Bronchus fibroblast of lung (primary cell): ENCODE measurements around the gene OVOL1. TPM values are rescaled to one million over a fixed set of nuclear protein-coding genes. Genes with fewer than 3 reads are reported as not detected.

ENCODE experiments used
- total RNA-seq: library from RNA; depleted of rRNA; stranded (reverse); fragments of >200 nt; gene quantifications from 2 replicates; pipeline ENCODE4 v1.2.3, GENCODE V29; 2015

Gene OVOL1
- total RNA-seq = not detected in 2 replicates

GRCh38 chr11:65786786-65787636 lies at the start of gene OVOL1:
Gene OVOL1, plus strand, starts transcription at chr11:65787063. Its CDS starts 311 bp downstream, at chr11:65787374.

GRCh38 chr11:65780770-65781151 lies 6.1 kb upstream of the OVOL1 start, which contains the start of gene AP5B1:
Gene AP5B1, minus strand, starts transcription at chr11:65780976. Its CDS starts 385 bp downstream, at chr11:65780591.

GRCh38 chr11:65833297-65834030 lies 46.6 kb downstream of the OVOL1 start, which contains the start of gene SNX32:
Gene SNX32, plus strand, starts transcription at chr11:65833963. Its CDS starts 103 bp downstream, at chr11:65834066.

Other genes with a start within 250 kb of the OVOL1 start
- 22.3 and 26.9 TPM in 2 replicates for gene LTBP3, start 228.7 kb upstream of the OVOL1 start, total RNA-seq
- 116 and 117 TPM in 2 replicates for gene ZNRD2, start 216.6 kb upstream of the OVOL1 start, total RNA-seq
- 59.0 and 62.4 TPM in 2 replicates for gene FAM89B, start 214.5 kb upstream of the OVOL1 start, total RNA-seq
- gene EHBP1L1, start 211.0 kb upstream of the OVOL1 start, total RNA-seq = 30.6 and 38.5 TPM in 2 replicates
- 0.15 TPM in 1 of 2 replicates, not detected in the other for gene KCNK7, start 191.3 kb upstream of the OVOL1 start, total RNA-seq
- gene MAP3K11, start 172.8 kb upstream of the OVOL1 start, total RNA-seq = 34.6 TPM in 2 replicates
- 34.0 and 39.2 TPM in 2 replicates for gene PCNX3, start 171.3 kb upstream of the OVOL1 start, total RNA-seq
- 40.2 and 40.4 TPM in 2 replicates for gene SIPA1, start 149.0 kb upstream of the OVOL1 start, total RNA-seq
- gene RELA, start 124.1 kb upstream of the OVOL1 start, total RNA-seq = 43.6 and 44.4 TPM in 2 replicates
- 41.0 and 43.7 TPM in 2 replicates for gene KAT5, start 74.8 kb upstream of the OVOL1 start, total RNA-seq
- 66.0 and 76.0 TPM in 2 replicates for gene RNASEH2C, start 66.3 kb upstream of the OVOL1 start, total RNA-seq
- gene AP5B1, start 6.1 kb upstream of the OVOL1 start, total RNA-seq = 4.9 and 5.5 TPM in 2 replicates
- 0.15 and 0.67 TPM in 2 replicates for gene SNX32, start 46.9 kb downstream of the OVOL1 start, total RNA-seq
- gene CFL1, start 71.1 kb downstream of the OVOL1 start, total RNA-seq = 2,022 and 2,183 TPM in 2 replicates
- 44.6 and 47.2 TPM in 2 replicates for gene MUS81, start 73.4 kb downstream of the OVOL1 start, total RNA-seq
- 86.2 and 96.8 TPM in 2 replicates for gene EFEMP2, start 85.7 kb downstream of the OVOL1 start, total RNA-seq
- gene CTSW, start 92.8 kb downstream of the OVOL1 start, total RNA-seq = 0.15 and 0.34 TPM in 2 replicates
- gene FIBP, start 101.4 kb downstream of the OVOL1 start, total RNA-seq = 228 and 231 TPM in 2 replicates
- 222 and 228 TPM in 2 replicates for gene CCDC85B, start 103.6 kb downstream of the OVOL1 start, total RNA-seq
- 108 and 111 TPM in 2 replicates for gene FOSL1, start 113.3 kb downstream of the OVOL1 start, total RNA-seq
- gene C11orf68, start 132.0 kb downstream of the OVOL1 start, total RNA-seq = 25.4 and 28.5 TPM in 2 replicates
- 419 and 440 TPM in 2 replicates for gene DRAP1, start 132.4 kb downstream of the OVOL1 start, total RNA-seq
- under 0.01 TPM in 1 of 2 replicates, not detected in the other for gene TSGA10IP, start 158.4 kb downstream of the OVOL1 start, total RNA-seq
- 46.7 and 47.3 TPM in 2 replicates for gene SART1, start 174.7 kb downstream of the OVOL1 start, total RNA-seq
- 26.9 and 35.5 TPM in 2 replicates for gene EIF1AD, start 215.1 kb downstream of the OVOL1 start, total RNA-seq
- gene BANF1, start 215.4 kb downstream of the OVOL1 start, total RNA-seq = 119 and 126 TPM in 2 replicates
- 0.84 and 1.0 TPM in 2 replicates for gene CST6, start 224.9 kb downstream of the OVOL1 start, total RNA-seq
- gene CATSPER1, start 239.4 kb downstream of the OVOL1 start, total RNA-seq = 0.30 TPM in 1 of 2 replicates, not detected in the other